Heart left ventricle (tissue), 16 donors: Measurements from ENCODE around the gene SH3BP4. TPM values are rescaled to one million over a fixed set of nuclear protein-coding genes. Genes with fewer than 3 reads are reported as not detected.

ENCODE experiments used
- ATAC-seq, 4 donors: fragments of 200-7000 bp; cut with Tn5 transposase; one replicate each; pipeline ENCODE4 v1.9.1; 2020 to 2022; ENCODE audit warnings: moderate library complexity in 4 of 4, mild to moderate bottlenecking in 3 of 4, moderate number of reproducible peaks in 1 of 4
- DNase-seq, 5 donors: peaks; one replicate each; pipeline ENCODE4 v3.0.0-alpha.2; 2020
- H3K27ac ChIP-seq, 12 donors: fragments of 200-600 bp; sonication (generic) in 4 of 12; one replicate each; pipeline versions ENCODE4 v1.5.0 to v1.8.0; 2016 to 2022; ENCODE audit warnings: mild to moderate bottlenecking in 2 of 12
- H3K27me3 ChIP-seq, 9 donors: fragments of 200-600 bp; sonication (generic) in 2 of 9; one replicate each; pipeline versions ENCODE4 v1.5.1 to v1.8.0; 2016 to 2022; ENCODE audit warnings: mild to moderate bottlenecking in 3 of 9
- H3K36me3 ChIP-seq, 9 donors: fragments of 200-600 bp; sonication (generic) in 2 of 9; one replicate each; pipeline versions ENCODE4 v1.5.0 to v1.8.0; 2018 to 2022; ENCODE audit warnings: mild to moderate bottlenecking in 2 of 9
- H3K4me1 ChIP-seq, 12 donors: fragments of 200-600 bp; sonication (generic) in 4 of 12; one replicate each; pipeline versions ENCODE4 v1.5.0 to v1.8.0; 2016 to 2022; ENCODE audit warnings: mild to moderate bottlenecking in 3 of 12
- H3K4me3 ChIP-seq, 12 donors: fragments of 200-600 bp; sonication (generic) in 4 of 12; one replicate each; pipeline versions ENCODE4 v1.5.0 to v1.8.0; 2017 to 2022; ENCODE audit warnings: mild to moderate bottlenecking in 9 of 12, moderate library complexity in 4 of 12
- H3K9me3 ChIP-seq, 12 donors: fragments of 200-600 bp; sonication (generic) in 4 of 12; one replicate each; pipeline versions ENCODE4 v1.5.0 to v1.8.0; 2016 to 2022; ENCODE audit warnings: mild to moderate bottlenecking in 1 of 12
- POLR2A ChIP-seq, 2 donors: fragments of 450-650 bp; IDR thresholded peaks; one replicate each; pipeline ENCODE4 v1.6.1; 2017; ENCODE audit warnings: antibody characterized with exemption in 2 of 2, mild to moderate bottlenecking in 2 of 2, moderate library complexity in 2 of 2
- WGBS, 4 donors: extraction: QIAGEN DNeasy Blood & Tissue Kit in 2 of 4; methylation state at CpG; one replicate each; pipeline versions ENCODE4 v1.1.5 to v1.1.7; 2013 to 2018; 5-methylcytosine and 5-hydroxymethylcytosine counted together
- intact Hi-C, 10 donors: fragments of 100-400 bp; cut with DNase I; formaldehyde crosslinking; loops; one replicate each; pipeline versions ENCODE4 v1.11.1 to v1.14.2; 2022
- polyA plus RNA-seq, 2 donors: library from polyadenylated mRNA; stranded (reverse); fragments of 200-250 nt; gene quantifications; one replicate each; pipeline ENCODE4 v1.2.3, GENCODE V29; 2013
- total RNA-seq, 9 donors: library from RNA; depleted of rRNA in 2 of 9; stranded (reverse); fragments of >200 nt in 2 of 9; fragmentation: NEBNext Ultra II Directional in 3 of 9; extraction: Animal tissue kit (Norgen Biotek cat#: 25700) in 3 of 9; gene quantifications; one replicate each; pipeline versions ENCODE4 v1.1.0 to v1.2.4, GENCODE V29; 2016 to 2023
- TF ChIP-seq, protein P1 (sequence below), 12 donors: fragments of 200-600 bp; sonication (generic) in 4 of 12; IDR thresholded peaks; one replicate each; pipeline versions ENCODE4 v1.5.0 to v1.8.0; 2018 to 2022; ENCODE audit warnings: antibody characterized with exemption in 12 of 12, mild to moderate bottlenecking in 5 of 12
- donor health status: ischemic (EF 13 %, LVEDD 7.1; RV severe dilation, severe dysfunction).
- donor health status: healthy with polysubstance abuse.
- donor health status: DM: no; HTN: yes; CAD: no.
- donor health status: DM: no; HTN: no; CAD: no.
- donor health status: ischemic (EF 25% LVEDD 6.9; RV normal size, moderate dysfunction).
- donor health status: ischemic (EF 25% LVEDD 5.7; RV mildly dilated, moderate dysfunction).
- donor health status: healthy.
- donor health status: DM: yes; HTN: yes; CAD: no.
- donor health status: ischemic (EF 35%, LVEDD 5.7; RV mildly dilated, moderate dysfunction).
- donor health status: nonischemic (EF 11% LVEDD 7.7; RV severe dilation, severe dysfunction).
- donor health status: DM: yes; HTN: yes; CAD: no.
- donor health status: PGD.
- donor health status: ischemic (EF 29% LVEDD 5.4; RV normal size, mild dysfunction).
- donor health status: nonischemic (EF 23%, LVEDD 6.1; RV moderate dilation, normal function).

Gene SH3BP4
- total and polyA plus RNA-seq, 11 donors, result 5.4 to 33.5 (median 12.4) TPM

GRCh38 chr2:235002198-235003095 lies 50.6 kb downstream of the SH3BP4 start:
- no peak for TF ChIP-seq POLR2A (IDR thresholded peaks at IDR 0.05)
- H3K9me3 ChIP-seq, result no peaks in the 10 kb centered on the region
- H3K27ac ChIP-seq, result no peak overlapping the region
- H3K36me3 ChIP-seq, result peaks cover 0 to 15% (median 0%) of the 10 kb centered on the region in 9 donors
- no peak overlapping the region for H3K4me3 ChIP-seq
- H3K27me3 ChIP-seq, result no peaks in the 10 kb centered on the region
- no peak for ATAC-seq
- peaks cover 0 to 38% (median 19%) of the 10 kb centered on the region in 12 donors for H3K4me1 ChIP-seq
- 86 to 92% (median 91%) methylated on average over 16 of the region's 16 CpGs for WGBS, 4 donors
- intact Hi-C loops, result loop anchor here in 4 of 10 donors (5.0 to 10.0 kb wide), 3 partner anchors 85 to 102 kb away; no protein-coding TSS in a partner anchor
- no peak for DNase-seq

GRCh38 chr2:235003096-235003775 lies 51.4 kb downstream of the SH3BP4 start:
- H3K36me3 ChIP-seq, result peaks cover 0 to 11% (median 0%) of the 10 kb centered on the region in 9 donors
- H3K27ac ChIP-seq, result no peak overlapping the region
- no peaks in the 10 kb centered on the region for H3K27me3 ChIP-seq
- intact Hi-C loops, result loop anchor here in 4 of 10 donors (5.0 to 10.0 kb wide), 3 partner anchors 84 to 102 kb away; no protein-coding TSS in a partner anchor
- DNase-seq, result no peak
- H3K4me1 ChIP-seq, result peaks cover 0 to 38% (median 22%) of the 10 kb centered on the region in 12 donors
- WGBS, 4 donors, result 90 to 93% (median 91%) methylated on average over 12 of the region's 12 CpGs
- H3K9me3 ChIP-seq, result no peaks in the 10 kb centered on the region
- ATAC-seq, result no peak
- no peak overlapping the region for H3K4me3 ChIP-seq
- no peak for TF ChIP-seq POLR2A (IDR thresholded peaks at IDR 0.05)
- TF ChIP-seq, protein P1, sequence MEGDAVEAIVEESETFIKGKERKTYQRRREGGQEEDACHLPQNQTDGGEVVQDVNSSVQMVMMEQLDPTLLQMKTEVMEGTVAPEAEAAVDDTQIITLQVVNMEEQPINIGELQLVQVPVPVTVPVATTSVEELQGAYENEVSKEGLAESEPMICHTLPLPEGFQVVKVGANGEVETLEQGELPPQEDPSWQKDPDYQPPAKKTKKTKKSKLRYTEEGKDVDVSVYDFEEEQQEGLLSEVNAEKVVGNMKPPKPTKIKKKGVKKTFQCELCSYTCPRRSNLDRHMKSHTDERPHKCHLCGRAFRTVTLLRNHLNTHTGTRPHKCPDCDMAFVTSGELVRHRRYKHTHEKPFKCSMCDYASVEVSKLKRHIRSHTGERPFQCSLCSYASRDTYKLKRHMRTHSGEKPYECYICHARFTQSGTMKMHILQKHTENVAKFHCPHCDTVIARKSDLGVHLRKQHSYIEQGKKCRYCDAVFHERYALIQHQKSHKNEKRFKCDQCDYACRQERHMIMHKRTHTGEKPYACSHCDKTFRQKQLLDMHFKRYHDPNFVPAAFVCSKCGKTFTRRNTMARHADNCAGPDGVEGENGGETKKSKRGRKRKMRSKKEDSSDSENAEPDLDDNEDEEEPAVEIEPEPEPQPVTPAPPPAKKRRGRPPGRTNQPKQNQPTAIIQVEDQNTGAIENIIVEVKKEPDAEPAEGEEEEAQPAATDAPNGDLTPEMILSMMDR (IDR thresholded peaks at IDR 0.05), result no peak

- no peak for ATAC-seq
Observed at GRCh38 chr2:235004329-235004903, 52.6 kb downstream of the SH3BP4 start.

GRCh38 chr2:235005023-235005422 lies 53.2 kb downstream of the SH3BP4 start:
- TF ChIP-seq, protein P1 (IDR thresholded peaks at IDR 0.05), result no peak
- TF ChIP-seq POLR2A (IDR thresholded peaks at IDR 0.05), result no peak
- Histone ChIP-seq H3K36me3 (peaks cover 0 to 7% (median 0%) of the 10 kb centered on the region in 9 donors), H3K27ac (no peak overlapping the region), H3K9me3 (no peaks in the 10 kb centered on the region), H3K27me3 (no peaks in the 10 kb centered on the region), H3K4me3 (no peak overlapping the region), H3K4me1 (peaks cover 0 to 41% (median 19%) of the 10 kb centered on the region in 12 donors)
- 91 to 95% (median 93%) methylated on average over 5 of the region's 5 CpGs for WGBS, 4 donors
- intact Hi-C loops, result loop anchor here in 6 of 10 donors (5.0 to 10.0 kb wide), 5 partner anchors 90 to 453 kb away; no protein-coding TSS in a partner anchor
- no peak for ATAC-seq
- no peak for DNase-seq

More at GRCh38 chr2:235004329-235004903, 52.6 kb downstream of the SH3BP4 start:
- no peak for DNase-seq
- 89 to 97% (median 94%) methylated on average over 6 of the region's 6 CpGs for WGBS, 4 donors
- no peaks in the 10 kb centered on the region for H3K9me3 ChIP-seq
- H3K27me3 ChIP-seq, result no peaks in the 10 kb centered on the region
- no peak overlapping the region for H3K4me3 ChIP-seq
- H3K27ac ChIP-seq, result no peak overlapping the region
- intact Hi-C loops, result loop anchor here in 4 of 10 donors (5.0 to 10.0 kb wide), 3 partner anchors 83 to 100 kb away; no protein-coding TSS in a partner anchor
- H3K36me3 ChIP-seq, result peaks cover 0 to 7% (median 0%) of the 10 kb centered on the region in 9 donors
- TF ChIP-seq POLR2A (IDR thresholded peaks at IDR 0.05), result no peak
- TF ChIP-seq, protein P1 (IDR thresholded peaks at IDR 0.05), result no peak
- H3K4me1 ChIP-seq, result peaks cover 0 to 37% (median 21%) of the 10 kb centered on the region in 12 donors
